Mesothelial cell of epicardium (in vitro differentiated cells): Measurements from ENCODE around the gene SIRPD. TPM values are rescaled to one million over a fixed set of nuclear protein-coding genes. Genes with fewer than 3 reads are reported as not detected.

Experiments used
- DNase-seq, 2 experiments: peaks; one replicate each; pipeline ENCODE4 v3.0.0; 2021; ENCODE audit warnings: low spot score in 2 of 2; ENCODE audit not compliant: unreplicated experiment in 2 of 2
- H3K27ac Mint-ChIP-seq: 2 replicates; pipeline ENCODE4 v1.8.0; 2021; ENCODE audit warnings: mixed read lengths
- H3K27me3 Mint-ChIP-seq: 2 replicates; pipeline ENCODE4 v1.8.0; 2021; ENCODE audit warnings: low read depth, mixed read lengths
- H3K36me3 Mint-ChIP-seq: 2 replicates; pipeline ENCODE4 v1.8.0; 2021; ENCODE audit warnings: mixed read lengths
- H3K4me1 Mint-ChIP-seq: 2 replicates; pipeline ENCODE4 v1.8.0; 2021; ENCODE audit warnings: mixed read lengths
- H3K4me3 Mint-ChIP-seq: 2 replicates; pipeline ENCODE4 v1.8.0; 2021; ENCODE audit warnings: mild to moderate bottlenecking, moderate library complexity, mixed read lengths
- H3K9me3 Mint-ChIP-seq: 2 replicates; pipeline ENCODE4 v1.8.0; 2021; ENCODE audit warnings: mixed read lengths
- CTCF ChIP-seq: fragments of 200-600 bp; sonication (generic); IDR thresholded peaks from one replicate; pipeline ENCODE4 v1.5.0; 2021; ENCODE audit warnings: antibody characterized with exemption; ENCODE audit not compliant: unreplicated experiment
- total RNA-seq: library from RNA; stranded (reverse); gene quantifications from 3 replicates; pipeline ENCODE4 v1.2.1, GENCODE V29; 2021

The SIRPD gene
- total RNA-seq, 1 donor from 2014 or later: not detected

DNA sequence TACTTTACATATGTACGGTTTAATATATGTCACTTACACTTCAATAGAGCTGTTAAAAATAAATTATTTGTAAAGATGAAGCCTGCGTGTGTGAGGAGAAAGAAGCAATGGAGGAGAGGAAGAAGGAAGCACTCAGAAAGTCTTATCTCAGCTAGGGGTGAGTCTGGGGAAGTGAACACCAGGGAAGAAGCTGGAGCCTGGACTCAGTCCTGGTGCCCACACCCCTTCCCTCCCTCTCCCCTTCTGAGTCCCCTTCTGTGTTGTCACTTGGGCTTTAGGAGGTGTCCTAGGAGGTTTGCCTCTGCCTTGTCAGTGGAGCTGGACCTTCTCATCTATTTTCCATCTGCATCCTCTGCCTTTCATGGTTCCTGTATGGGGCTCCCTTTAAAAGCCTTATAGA, 68.2 kb downstream of the SIRPD start:
- H3K4me1 Mint-ChIP-seq: no peaks in the 10 kb centered on the region
- H3K27me3 Mint-ChIP-seq: peaks cover 68% of the 10 kb centered on the region
- H3K27ac Mint-ChIP-seq: no peak overlapping the region
- no peak for DNase-seq
- TF ChIP-seq CTCF: no peak
- H3K9me3 Mint-ChIP-seq: no peaks in the 10 kb centered on the region
- H3K4me3 Mint-ChIP-seq: no peak overlapping the region
- H3K36me3 Mint-ChIP-seq: no peaks in the 10 kb centered on the region

GRCh38 chr20:1486566-1486965, 70.9 kb downstream of the SIRPD start:
- H3K36me3 Mint-ChIP-seq: no peaks in the 10 kb centered on the region
- H3K4me1 Mint-ChIP-seq: no peaks in the 10 kb centered on the region
- DNase-seq: no peak
- no peak for TF ChIP-seq CTCF
- H3K27me3 Mint-ChIP-seq: peaks cover 81% of the 10 kb centered on the region
- no peak overlapping the region for H3K27ac Mint-ChIP-seq
- H3K9me3 Mint-ChIP-seq: no peaks in the 10 kb centered on the region
- H3K4me3 Mint-ChIP-seq: no peak overlapping the region

DNA sequence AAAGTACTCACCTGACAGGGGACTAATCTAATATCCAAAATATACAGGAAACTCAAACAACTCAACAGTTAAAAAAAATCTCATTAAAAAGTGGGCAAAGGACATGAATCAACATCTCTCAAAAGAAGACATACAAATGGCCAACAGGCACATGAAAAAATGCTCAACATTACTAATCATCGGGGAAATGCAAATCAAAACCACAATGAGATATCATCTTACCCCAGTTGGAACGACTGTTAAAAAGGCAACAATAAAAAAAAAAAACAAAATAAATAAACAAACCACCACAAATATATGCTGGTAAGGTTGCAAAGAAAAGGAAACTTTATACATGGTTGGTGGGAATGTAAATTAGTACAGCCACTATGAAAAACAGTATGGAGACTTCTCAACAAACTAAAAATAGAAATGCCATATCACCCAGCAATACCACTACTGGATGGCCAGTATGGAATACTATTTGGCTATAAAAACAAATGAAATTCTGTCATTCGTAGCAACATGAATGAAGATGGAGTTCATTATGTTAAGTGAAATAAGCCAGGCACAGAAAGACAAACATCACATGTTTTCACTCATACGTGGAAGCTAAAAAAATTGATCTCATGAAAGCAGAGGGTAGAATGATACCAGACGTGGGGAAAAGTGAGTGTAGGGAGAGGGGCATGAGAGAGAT, 72.9 kb downstream of the SIRPD start:
- H3K27ac Mint-ChIP-seq: no peak overlapping the region
- no peak for DNase-seq
- H3K36me3 Mint-ChIP-seq: no peaks in the 10 kb centered on the region
- H3K4me3 Mint-ChIP-seq: no peak overlapping the region
- H3K4me1 Mint-ChIP-seq: no peaks in the 10 kb centered on the region
- H3K9me3 Mint-ChIP-seq: no peaks in the 10 kb centered on the region
- peaks cover 76% of the 10 kb centered on the region for H3K27me3 Mint-ChIP-seq
- no peak for TF ChIP-seq CTCF

Other genes with a start within 250 kb of the SIRPD start
- 1.8 to 3.4 TPM (median 2.9 TPM) in 3 replicates for gene SDCBP2, start 228.6 kb downstream of the SIRPD start, total RNA-seq
- gene FKBP1A, start 164.7 kb downstream of the SIRPD start, total RNA-seq: 130 to 135 TPM (median 132 TPM) in 3 replicates
- gene NSFL1C, start 90.9 kb downstream of the SIRPD start, total RNA-seq: 73.7 to 76.7 TPM (median 74.8 TPM) in 3 replicates
- not detected in 3 replicates for gene SIRPB2, start 66.3 kb downstream of the SIRPD start, total RNA-seq
- gene SIRPB1, start 62.3 kb upstream of the SIRPD start, total RNA-seq: 0.43 to 0.93 TPM (median 0.54 TPM) in 3 replicates
- not detected in 3 replicates for gene SIRPG, start 100.1 kb upstream of the SIRPD start, total RNA-seq